Fibroblast of gingiva (primary cell): Measurements from ENCODE around the gene P2RY6.
"Not testable (repeated sequence)": the region's sequence is repeated elsewhere in the genome, so short reads cannot be mapped to it uniquely, and the experiment has no call there.

Experiments used
- DNase-seq: peaks from one replicate; pipeline ENCODE4 v3.0.0-alpha.2; 2011; ENCODE audit warnings: low read depth

The P2RY6 gene

GRCh38 chr11:73262851-73263495 is 9.2 kb upstream of the P2RY6 start:
- DNase-seq: peak; percentile 53

GRCh38 chr11:73263640-73264039 is 8.5 kb upstream of the P2RY6 start:
- no peak for DNase-seq

- no peak for DNase-seq
Measured at GRCh38 chr11:73265278-73265810, 6.8 kb upstream of the P2RY6 start.

- no peak for DNase-seq
Measured at GRCh38 chr11:73265853-73266645, 6.1 kb upstream of the P2RY6 start.

- no peak for DNase-seq
Measured at GRCh38 chr11:73266646-73267020, 5.5 kb upstream of the P2RY6 start.

- DNase-seq: no peak
Measured at GRCh38 chr11:73267122-73267846, 4.9 kb upstream of the P2RY6 start.

GRCh38 chr11:73267906-73268540 is 4.1 kb upstream of the P2RY6 start:
- no peak for DNase-seq

GRCh38 chr11:73268671-73269271 is 3.4 kb upstream of the P2RY6 start:
- DNase-seq: no peak

GRCh38 chr11:73269459-73270015 is 2.6 kb upstream of the P2RY6 start:
- DNase-seq: no peak

GRCh38 chr11:73270016-73270854 is 1.9 kb upstream of the P2RY6 start:
- DNase-seq: no peak

- no peak for DNase-seq
Measured at GRCh38 chr11:73270855-73271477, 1.2 kb upstream of the P2RY6 start.

GRCh38 chr11:73271478-73271865 is 666 bp upstream of the P2RY6 start:
- DNase-seq: not testable (repeated sequence)

- no peak for DNase-seq
Measured at GRCh38 chr11:73272680-73273038, 521 bp downstream of the P2RY6 start.

- DNase-seq: no peak
Measured at GRCh38 chr11:73273222-73273895, 1.2 kb downstream of the P2RY6 start.

- DNase-seq: not testable (repeated sequence)
Measured at GRCh38 chr11:73274191-73274590, 2.1 kb downstream of the P2RY6 start.

GRCh38 chr11:73274722-73275380 is 2.7 kb downstream of the P2RY6 start:
- DNase-seq: no peak

- no peak for DNase-seq
Measured at GRCh38 chr11:73275381-73275750, 3.2 kb downstream of the P2RY6 start.

- DNase-seq: no peak
Measured at GRCh38 chr11:73277467-73277866, 5.3 kb downstream of the P2RY6 start.

GRCh38 chr11:73280626-73281025 is 8.5 kb downstream of the P2RY6 start:
- DNase-seq: no peak
